HG03108 (cell line): Measurements from ENCODE around the gene IFNL3.
"Not testable (repeated sequence)": the region's sequence is repeated elsewhere in the genome, so short reads cannot be mapped to it uniquely, and the experiment has no call there.

Experiments used
- ATAC-seq: cut with Tn5 transposase; IDR thresholded peaks from one replicate; pipeline ENCODE4 v1.9.1; 2021; ENCODE audit warnings: moderate library complexity; ENCODE audit not compliant: unreplicated experiment

Gene IFNL3

GRCh38 chr19:39218230-39219007, 26.4 kb downstream of the IFNL3 start:
- ATAC-seq = no peak

GRCh38 chr19:39217094-39217493, 27.7 kb downstream of the IFNL3 start:
- no peak for ATAC-seq

- ATAC-seq = not testable (repeated sequence)
Observed at GRCh38 chr19:39215323-39215722, 29.5 kb downstream of the IFNL3 start.

- ATAC-seq = no peak
Observed at GRCh38 chr19:39212375-39212742, 32.4 kb downstream of the IFNL3 start.

- ATAC-seq = no peak
Observed at GRCh38 chr19:39211731-39212374, 33.0 kb downstream of the IFNL3 start.

- ATAC-seq = no peak
Observed at GRCh38 chr19:39209196-39209595, 35.6 kb downstream of the IFNL3 start.

GRCh38 chr19:39208175-39208795, 36.5 kb downstream of the IFNL3 start:
- no peak for ATAC-seq

- no peak for ATAC-seq
Observed at GRCh38 chr19:39207293-39207836, 37.4 kb downstream of the IFNL3 start.

GRCh38 chr19:39206122-39206521, 38.7 kb downstream of the IFNL3 start:
- no peak for ATAC-seq

- ATAC-seq = no peak
Observed at GRCh38 chr19:39205449-39205764, 39.4 kb downstream of the IFNL3 start.

GRCh38 chr19:39203372-39204341, 41.1 kb downstream of the IFNL3 start, which contains the start of gene SYCN:
SYCN (minus strand) TSS chr19:39204263; CDS start chr19:39204254, 9 bp downstream.
- no peak for ATAC-seq

GRCh38 chr19:39202998-39203355, 41.8 kb downstream of the IFNL3 start:
- no peak for ATAC-seq

GRCh38 chr19:39200803-39201115, 44.0 kb downstream of the IFNL3 start:
- ATAC-seq = no peak

GRCh38 chr19:39200066-39200802, 44.6 kb downstream of the IFNL3 start:
- ATAC-seq = no peak

- no peak for ATAC-seq
Observed at GRCh38 chr19:39199025-39199424, 45.8 kb downstream of the IFNL3 start.

- ATAC-seq = no peak
Observed at GRCh38 chr19:39197808-39198207, 47.0 kb downstream of the IFNL3 start.

- no peak for ATAC-seq
Observed at GRCh38 chr19:39196860-39197562, 47.8 kb downstream of the IFNL3 start, which contains the start of gene NCCRP1. NCCRP1 (plus strand) TSS chr19:39196964; CDS start chr19:39196983, 19 bp downstream.

- ATAC-seq = no peak
Observed at GRCh38 chr19:39196320-39196719, 48.5 kb downstream of the IFNL3 start.

- no peak for ATAC-seq
Observed at GRCh38 chr19:39195755-39196154, 49.1 kb downstream of the IFNL3 start.
